Left kidney (tissue), 2 donors: ENCODE measurements around the gene VAC14. TPM values are rescaled to one million over a fixed set of nuclear protein-coding genes. Genes with fewer than 3 reads are reported as not detected.
"Not testable (repeated sequence)": the region's sequence is repeated elsewhere in the genome, so short reads cannot be mapped to it uniquely, and the experiment has no call there.

Experiments used
- DNase-seq: peaks from one replicate; pipeline ENCODE4 v3.0.0-alpha.2; 2013
- polyA plus RNA-seq: library from polyadenylated mRNA; unstranded; fragments of 120-200 nt; gene quantifications from one replicate; pipeline ENCODE4 v1.2.1, GENCODE V29; 2013; ENCODE audit not compliant: insufficient read length

The VAC14 gene
- polyA plus RNA-seq, 1 donor: 40.9 TPM

DNA sequence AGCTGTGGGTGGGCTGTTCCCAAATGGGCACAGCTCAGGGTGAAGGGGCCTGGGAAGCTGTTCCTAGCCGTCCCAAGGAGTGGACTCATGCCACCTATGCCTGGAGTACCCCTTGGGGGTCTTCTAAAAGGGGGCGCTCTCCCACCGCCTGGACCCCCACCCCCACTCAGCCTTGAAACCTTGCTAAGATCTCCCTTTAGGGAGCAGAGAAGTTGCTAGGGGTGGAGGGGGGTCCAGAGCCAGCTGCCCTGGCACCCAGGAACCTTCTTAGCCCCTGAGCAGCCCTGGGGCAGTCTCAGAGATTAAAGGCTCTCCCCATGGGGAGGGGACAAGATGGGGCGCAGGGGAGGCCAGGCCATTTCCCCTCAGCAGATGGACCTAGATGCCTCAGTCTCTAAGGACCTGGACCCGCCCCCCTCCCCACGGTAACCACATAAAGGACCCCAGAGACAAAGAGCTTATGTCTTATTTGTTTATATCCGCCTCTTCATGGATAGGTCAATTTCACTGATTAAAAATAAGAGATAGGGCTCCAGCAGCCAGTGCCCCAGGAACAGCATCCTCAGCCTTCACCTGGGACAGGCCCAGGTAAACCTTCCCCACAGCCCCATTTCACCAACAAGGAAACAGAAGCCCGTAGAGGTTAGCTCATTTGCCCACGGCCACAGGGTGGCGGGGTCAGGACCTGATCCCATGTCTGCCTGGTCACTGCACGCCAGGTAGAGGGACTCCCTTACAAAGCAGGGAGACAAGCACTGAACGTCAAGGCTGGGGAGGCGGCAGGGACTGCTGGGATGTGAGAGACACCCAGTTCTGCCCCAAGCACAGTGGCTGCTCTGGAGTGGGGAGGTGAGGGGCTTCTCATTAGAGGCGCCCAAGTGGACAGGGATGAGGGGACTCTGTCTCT is 118.5 kb downstream of the VAC14 start:
- no peak for DNase-seq

GRCh38 chr16:70681382-70682238 is 119.3 kb downstream of the VAC14 start:
- no peak for DNase-seq

DNA sequence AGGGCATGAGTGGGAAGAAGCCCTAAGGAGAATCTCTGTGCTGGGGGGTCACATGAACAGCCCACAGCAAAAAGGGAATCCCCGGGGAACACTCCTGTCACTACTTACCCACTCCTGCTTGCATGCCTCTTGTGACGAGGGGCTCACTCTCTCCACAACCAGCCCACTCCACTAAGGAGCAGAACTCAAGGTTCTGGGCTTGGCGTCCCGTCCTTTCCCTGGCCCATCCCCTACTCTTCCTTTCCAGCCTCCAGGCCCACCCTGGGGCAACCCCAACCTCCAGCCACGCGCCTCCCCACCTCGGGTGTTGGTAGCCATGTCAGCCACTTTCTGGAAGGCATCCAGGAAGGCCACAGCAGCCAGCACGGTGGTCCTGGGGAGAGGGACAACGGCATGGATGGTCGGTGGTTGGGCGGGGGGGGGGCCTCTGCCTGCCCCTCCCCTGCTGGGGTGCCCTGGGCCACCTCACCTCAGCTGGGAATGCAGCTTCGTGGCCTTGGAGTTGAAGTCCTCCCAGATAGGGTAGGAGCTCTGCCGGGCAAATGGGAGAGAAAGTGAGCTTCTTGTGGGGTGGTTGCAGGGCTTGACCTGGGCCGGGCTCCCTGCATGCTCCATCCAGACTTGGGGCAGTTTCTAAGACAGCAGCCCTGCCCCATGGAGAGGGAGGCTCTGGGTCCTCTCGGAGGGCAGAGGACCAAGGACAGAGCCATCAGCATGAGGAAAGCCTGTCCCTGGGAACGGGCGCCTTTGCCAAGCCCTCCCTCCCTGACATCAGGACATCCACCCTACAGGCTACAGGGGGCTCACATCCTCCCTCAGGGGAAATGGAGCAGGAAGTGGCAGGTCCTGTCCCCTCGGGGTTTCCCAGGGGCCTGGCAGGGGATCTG is 120.2 kb downstream of the VAC14 start:
- no peak for DNase-seq

- no peak for DNase-seq
Observed at GRCh38 chr16:70679671-70680494, 121.1 kb downstream of the VAC14 start.

DNA sequence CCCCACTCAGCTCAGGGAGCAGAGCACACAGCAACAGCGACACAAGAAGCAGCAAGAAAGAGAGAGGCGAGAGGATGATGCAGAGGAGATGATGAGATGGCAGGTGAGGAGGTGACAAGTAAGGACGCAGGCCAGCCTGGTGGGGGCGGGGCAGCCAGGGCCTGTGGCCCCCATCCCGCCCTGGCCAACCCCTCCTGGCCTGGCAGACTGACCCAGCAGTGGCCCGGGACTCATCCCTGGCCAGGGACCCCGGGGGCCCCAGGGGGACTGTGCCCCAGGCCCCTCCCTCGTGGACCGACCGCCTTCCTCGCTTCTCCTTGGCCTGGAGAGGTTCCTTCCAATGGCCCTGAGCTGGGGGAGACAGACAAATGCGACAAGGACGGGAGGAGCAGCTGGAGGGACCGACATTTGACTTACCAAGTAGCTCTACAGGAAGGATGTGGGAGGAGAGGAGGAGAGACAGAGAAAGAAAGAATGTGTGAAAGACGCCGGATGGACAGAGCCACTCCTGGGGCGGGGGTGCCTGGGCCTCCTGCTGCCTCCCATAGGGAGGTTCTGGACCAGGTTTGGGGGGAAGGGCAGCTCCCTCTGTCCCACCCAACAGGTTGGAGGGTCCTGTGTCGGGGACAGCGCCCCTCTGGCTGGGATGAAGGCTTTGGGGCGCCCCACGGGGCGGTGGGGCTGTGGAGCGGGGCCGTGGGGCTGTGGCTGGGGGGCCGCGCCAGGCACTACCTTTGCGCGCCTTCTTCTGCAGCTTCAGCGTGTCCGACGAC is 121.9 kb downstream of the VAC14 start:
- DNase-seq: no peak

GRCh38 chr16:70678121-70678897 is 122.6 kb downstream of the VAC14 start:
- DNase-seq: no peak

DNA sequence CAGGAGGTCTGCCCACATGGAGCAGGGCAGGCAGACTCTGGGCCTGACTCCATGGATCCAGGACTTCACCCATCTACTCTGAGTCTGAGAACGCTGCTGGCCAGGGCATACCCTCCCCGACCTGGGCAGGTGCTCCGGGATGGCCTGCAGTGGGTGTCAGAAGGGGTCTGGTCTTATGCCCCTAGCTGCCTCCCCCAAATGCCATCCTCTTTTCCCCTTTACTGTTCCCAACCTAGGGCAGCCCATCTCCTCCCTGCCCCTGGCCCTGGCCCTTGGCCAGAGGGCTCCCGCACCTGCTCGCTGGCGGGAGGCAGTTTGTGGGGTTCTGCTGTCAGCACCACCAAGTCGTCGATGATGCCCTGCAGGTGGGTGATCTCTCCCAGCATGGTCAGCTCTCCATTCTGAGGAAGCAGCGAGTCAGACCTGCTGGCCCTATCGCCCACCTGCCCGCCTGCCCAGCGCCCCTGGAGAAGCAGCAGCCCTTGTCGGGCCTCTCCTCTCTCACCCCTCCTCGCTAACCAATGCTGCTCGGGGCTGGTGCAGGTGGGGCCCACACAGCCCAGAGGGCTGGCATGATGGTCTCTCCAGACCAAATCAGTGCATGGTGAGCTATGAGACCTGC is 123.3 kb downstream of the VAC14 start:
- no peak for DNase-seq

DNA sequence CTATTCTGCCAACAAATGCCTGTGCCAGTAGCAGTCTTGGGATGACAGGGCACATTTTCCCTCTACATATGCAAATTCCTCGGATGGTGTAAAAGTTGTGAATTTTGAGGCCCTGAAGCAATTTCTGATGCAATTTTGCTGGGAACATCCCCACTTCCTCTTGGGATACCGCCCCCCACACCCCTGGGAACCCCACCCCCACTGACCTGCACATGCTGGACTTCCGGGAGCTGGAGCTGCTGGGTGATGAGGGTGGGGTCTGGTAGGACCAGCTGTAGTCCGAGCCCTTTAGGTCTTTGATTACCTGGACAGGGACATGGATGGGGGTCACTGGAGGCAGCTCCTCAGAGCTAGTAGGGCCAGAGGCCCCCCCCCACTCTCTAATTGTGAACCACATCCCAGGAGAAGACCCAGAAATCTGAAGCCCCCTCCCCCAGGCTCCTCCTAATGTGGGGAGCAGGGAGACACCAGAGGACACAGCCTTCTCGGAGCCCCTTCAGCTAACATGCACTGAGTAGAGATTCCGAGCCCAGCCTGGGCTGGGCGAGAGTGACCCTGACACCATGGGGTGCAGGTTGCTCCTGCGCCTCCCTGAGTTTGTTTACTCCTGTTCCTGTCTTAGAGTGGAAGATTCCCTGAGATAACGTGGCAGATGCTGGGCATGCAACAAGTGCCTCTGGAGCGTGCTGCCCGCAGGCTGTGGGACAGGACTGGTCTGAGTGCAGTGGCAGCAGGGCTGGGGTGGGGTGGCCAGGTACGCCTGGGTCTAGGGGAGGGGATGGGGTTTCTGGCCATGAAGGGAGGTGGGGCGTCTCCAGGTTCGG is 124.1 kb downstream of the VAC14 start:
- DNase-seq: no peak

GRCh38 chr16:70675851-70676513 is 125.0 kb downstream of the VAC14 start:
- DNase-seq: no peak

GRCh38 chr16:70674221-70675014 is 126.5 kb downstream of the VAC14 start:
- no peak for DNase-seq

GRCh38 chr16:70670938-70671337 is 130.0 kb downstream of the VAC14 start:
- DNase-seq: not testable (repeated sequence)

- no peak for DNase-seq
Observed at GRCh38 chr16:70670175-70670574, 130.8 kb downstream of the VAC14 start.

DNA sequence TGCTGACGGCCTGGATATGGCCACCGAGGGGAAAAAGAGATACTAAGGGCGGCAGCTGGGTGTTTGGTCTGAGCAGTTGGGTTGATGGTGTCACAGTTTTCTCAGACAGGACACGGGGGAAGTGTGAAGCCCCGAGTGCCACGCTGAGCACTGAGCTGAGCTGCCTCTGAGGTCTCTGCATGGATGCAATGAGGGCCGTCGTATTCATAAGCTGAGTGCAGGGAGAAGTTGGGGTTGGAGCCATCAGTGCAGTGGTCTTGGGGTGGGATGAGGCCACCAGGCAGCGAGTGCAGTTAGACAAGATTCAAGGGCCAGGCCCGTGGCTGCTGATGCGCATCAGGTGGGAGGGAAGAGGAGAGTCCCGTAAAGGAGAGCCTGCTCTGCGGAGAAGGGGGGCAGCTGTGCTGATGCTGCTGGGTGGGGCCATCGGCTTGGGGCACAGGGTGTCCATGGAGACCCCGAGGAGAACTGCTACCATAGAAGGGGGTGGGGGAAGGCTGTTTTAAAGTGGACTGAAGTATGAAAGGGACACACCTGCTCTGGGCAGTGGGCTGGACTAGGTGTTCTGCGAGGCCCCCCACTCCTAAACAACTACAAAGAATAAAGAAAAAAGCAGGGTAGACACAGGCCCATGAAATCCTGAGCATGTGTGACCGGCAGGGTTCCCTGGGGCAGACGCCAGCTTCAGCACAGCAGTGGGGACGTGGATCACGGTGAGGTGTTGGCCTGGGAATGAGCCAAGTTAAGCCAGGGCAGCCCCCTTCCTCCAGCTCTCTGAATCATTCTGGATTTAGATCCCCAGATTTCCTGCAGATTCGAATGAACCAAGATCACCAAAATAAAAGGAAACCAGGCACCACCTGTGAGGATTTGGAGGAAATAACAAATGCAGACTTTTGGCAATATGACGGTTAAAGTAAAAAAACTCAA is 134.9 kb downstream of the VAC14 start:
- DNase-seq: no peak

GRCh38 chr16:70665113-70665694 is 135.8 kb downstream of the VAC14 start:
- no peak for DNase-seq
